BLaER1 (cell line): ENCODE measurements around the gene IL27RA.

Experiments
- H3K27ac ChIP-seq: shearing (Covaris generic); formaldehyde crosslinking; 2 replicates; pipeline ENCODE4 v1.8.1; 2022
- H3K27me3 ChIP-seq: shearing (Covaris generic); formaldehyde crosslinking; 2 replicates; pipeline ENCODE4 v1.8.1; 2022
- H3K36me3 ChIP-seq: shearing (Covaris generic); formaldehyde crosslinking; 2 replicates; pipeline ENCODE4 v1.8.1; 2022
- H3K4me1 ChIP-seq: shearing (Covaris generic); formaldehyde crosslinking; 2 replicates; pipeline ENCODE4 v1.8.1; 2022
- H3K4me2 ChIP-seq: shearing (Covaris generic); formaldehyde crosslinking; 2 replicates; pipeline ENCODE4 v1.8.1; 2022
- H3K4me3 ChIP-seq: shearing (Covaris generic); formaldehyde crosslinking; 2 replicates; pipeline ENCODE4 v1.8.1; 2022
- H3K9ac ChIP-seq: shearing (Covaris generic); formaldehyde crosslinking; 2 replicates; pipeline ENCODE4 v1.8.1; 2022
- H3K9me3 ChIP-seq: shearing (Covaris generic); formaldehyde crosslinking; 2 replicates; pipeline ENCODE4 v1.8.1; 2022
- H4K20me1 ChIP-seq: shearing (Covaris generic); formaldehyde crosslinking; 2 replicates; pipeline ENCODE4 v1.8.1; 2022
- Cebpa-rat ChIP-seq: shearing (Covaris generic); IDR thresholded peaks from 2 replicates; pipeline ENCODE4 v1.8.1; 2022

The IL27RA gene

GRCh38 chr19:14056069-14056666, 24.6 kb downstream of the IL27RA start:
- Histone ChIP-seq H3K4me3 (no peak overlapping the region), H4K20me1 (no peaks in the 10 kb centered on the region), H3K9me3 (no peaks in the 10 kb centered on the region), H3K27ac (no peak overlapping the region), H3K9ac (no peak overlapping the region), H3K36me3 (peaks cover 8% of the 10 kb centered on the region; the same call in 1 of the 2 replicates), H3K4me2 (no peak overlapping the region), H3K27me3 (peaks cover 43% of the 10 kb centered on the region), H3K4me1 (peaks cover 18% of the 10 kb centered on the region)
- TF ChIP-seq Cebpa-rat: no peak

- H3K4me1 ChIP-seq: peaks cover 18% of the 10 kb centered on the region
- no peaks in the 10 kb centered on the region for H3K9me3 ChIP-seq
- H4K20me1 ChIP-seq: no peaks in the 10 kb centered on the region
- H3K4me3 ChIP-seq: no peak overlapping the region
- TF ChIP-seq Cebpa-rat: peak; percentile 45; the same call in 1 of the 2 replicates
- no peak overlapping the region for H3K27ac ChIP-seq
- H3K36me3 ChIP-seq: peaks cover 4% of the 10 kb centered on the region; the same call in 1 of the 2 replicates
- H3K4me2 ChIP-seq: peak overlapping the region; percentile 39
- peaks cover 43% of the 10 kb centered on the region for H3K27me3 ChIP-seq
- H3K9ac ChIP-seq: no peak overlapping the region
These were observed 25.3 kb downstream of the IL27RA start for GRCh38 chr19:14056741-14057356.

- H3K4me1 ChIP-seq: peaks cover 18% of the 10 kb centered on the region
These were observed 26.9 kb downstream of the IL27RA start for GRCh38 chr19:14058182-14059092.

GRCh38 chr19:14059093-14059480, 27.5 kb downstream of the IL27RA start:
- Histone ChIP-seq H4K20me1 (no peaks in the 10 kb centered on the region), H3K27ac (no peak overlapping the region), H3K4me2 (no peak overlapping the region), H3K27me3 (peaks cover 43% of the 10 kb centered on the region), H3K36me3 (no peaks in the 10 kb centered on the region), H3K4me3 (no peak overlapping the region), H3K4me1 (peaks cover 18% of the 10 kb centered on the region), H3K9ac (no peak overlapping the region), H3K9me3 (no peaks in the 10 kb centered on the region)
- TF ChIP-seq Cebpa-rat: no peak

More at GRCh38 chr19:14058182-14059092, 26.9 kb downstream of the IL27RA start:
- Histone ChIP-seq H3K27me3 (peaks cover 43% of the 10 kb centered on the region), H3K4me3 (peak overlapping the region; percentile 36; the same call in 1 of the 2 replicates), H3K36me3 (no peaks in the 10 kb centered on the region), H3K9ac (no peak overlapping the region), H4K20me1 (no peaks in the 10 kb centered on the region), H3K4me2 (peak overlapping the region; percentile 66), H3K9me3 (no peaks in the 10 kb centered on the region), H3K27ac (no peak overlapping the region)
- no peak for TF ChIP-seq Cebpa-rat

GRCh38 chr19:14059652-14060155, 28.1 kb downstream of the IL27RA start:
- peaks cover 18% of the 10 kb centered on the region for H3K4me1 ChIP-seq
- H3K27ac ChIP-seq: no peak overlapping the region
- TF ChIP-seq Cebpa-rat: no peak
- H3K4me3 ChIP-seq: no peak overlapping the region
- H3K4me2 ChIP-seq: peak overlapping the region; percentile 13; the same call in 1 of the 2 replicates
- no peaks in the 10 kb centered on the region for H4K20me1 ChIP-seq
- H3K27me3 ChIP-seq: peaks cover 40% of the 10 kb centered on the region
- no peaks in the 10 kb centered on the region for H3K9me3 ChIP-seq
- no peaks in the 10 kb centered on the region for H3K36me3 ChIP-seq
- no peak overlapping the region for H3K9ac ChIP-seq

GRCh38 chr19:14061081-14061749, 29.7 kb downstream of the IL27RA start:
- no peak overlapping the region for H3K9ac ChIP-seq

GRCh38 chr19:14061751-14062557, 30.4 kb downstream of the IL27RA start, which contains the start of gene PALM3:
TSS of gene PALM3 (minus strand) at chr19:14062076. CDS start at chr19:14061980, 96 bp downstream.
- peaks cover 22% of the 10 kb centered on the region for H3K27me3 ChIP-seq
- H3K9me3 ChIP-seq: no peaks in the 10 kb centered on the region
- H3K9ac ChIP-seq: no peak within 1 kb of the TSS
- H3K4me1 ChIP-seq: peaks cover 18% of the 10 kb centered on the region
- TF ChIP-seq Cebpa-rat: no peak
- no peak within 1 kb of the TSS for H3K4me3 ChIP-seq
- no peaks in the 10 kb centered on the region for H3K36me3 ChIP-seq
- H3K4me2 ChIP-seq: peak within 1 kb of the TSS; percentile 17; the same call in 1 of the 2 replicates
- H3K27ac ChIP-seq: no peak within 1 kb of the TSS
- H4K20me1 ChIP-seq: no peaks in the 10 kb centered on the region

More at GRCh38 chr19:14061081-14061749, 29.7 kb downstream of the IL27RA start:
- TF ChIP-seq Cebpa-rat: no peak
- Histone ChIP-seq H4K20me1 (no peaks in the 10 kb centered on the region), H3K4me1 (peaks cover 18% of the 10 kb centered on the region), H3K36me3 (no peaks in the 10 kb centered on the region), H3K4me3 (no peak overlapping the region), H3K27me3 (peaks cover 30% of the 10 kb centered on the region), H3K4me2 (0 out of 2 replicates have a peak overlapping the region, but pooled peaks have one; percentile 17), H3K27ac (no peak overlapping the region), H3K9me3 (no peaks in the 10 kb centered on the region)

- no peak overlapping the region for H3K4me2 ChIP-seq
- peaks cover 18% of the 10 kb centered on the region for H3K4me1 ChIP-seq
- no peaks in the 10 kb centered on the region for H3K36me3 ChIP-seq
- peaks cover 18% of the 10 kb centered on the region for H3K27me3 ChIP-seq
- no peak overlapping the region for H3K4me3 ChIP-seq
- H3K9ac ChIP-seq: no peak overlapping the region
- TF ChIP-seq Cebpa-rat: no peak
- H3K27ac ChIP-seq: no peak overlapping the region
- no peaks in the 10 kb centered on the region for H4K20me1 ChIP-seq
- no peaks in the 10 kb centered on the region for H3K9me3 ChIP-seq
These were observed 30.9 kb downstream of the IL27RA start for GRCh38 chr19:14062558-14062855.
